Hippocampal formation (tissue), 2 donors: Measurements from ENCODE around the gene ST3GAL4.

ENCODE experiments used
- DNase-seq, 2 donors: peaks; one replicate each; lab custom pipeline; 2025; lab: John Stamatoyannopoulos, UW

ST3GAL4 gene

GRCh38 chr11:126329644-126330211 is 25.8 kb upstream of the ST3GAL4 start:
- DNase-seq: no peak

- DNase-seq: no peak
Measured at GRCh38 chr11:126331286-126331685, 24.2 kb upstream of the ST3GAL4 start.

GRCh38 chr11:126332221-126332711 is 23.2 kb upstream of the ST3GAL4 start:
- no peak for DNase-seq

DNA sequence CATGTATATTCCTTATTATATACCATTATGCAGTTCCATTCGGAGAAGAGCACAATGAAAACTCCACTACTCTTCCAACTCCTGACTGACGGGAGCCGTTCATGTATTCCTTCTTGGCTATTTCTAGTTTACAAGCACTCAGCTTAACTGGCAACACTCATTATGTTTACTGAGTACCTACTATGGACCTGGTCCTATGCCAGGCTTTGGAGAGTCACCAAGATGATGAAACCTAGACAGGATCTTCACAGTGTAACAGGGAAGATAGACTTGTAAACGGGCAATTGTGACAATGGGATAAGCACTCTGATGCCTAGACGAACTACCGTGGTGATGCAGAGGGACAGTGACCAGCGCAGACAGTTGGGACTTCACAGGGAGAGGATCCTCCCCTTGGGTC is 22.3 kb upstream of the ST3GAL4 start:
- no peak for DNase-seq

GRCh38 chr11:126334659-126335462 is 20.6 kb upstream of the ST3GAL4 start:
- no peak for DNase-seq

DNA sequence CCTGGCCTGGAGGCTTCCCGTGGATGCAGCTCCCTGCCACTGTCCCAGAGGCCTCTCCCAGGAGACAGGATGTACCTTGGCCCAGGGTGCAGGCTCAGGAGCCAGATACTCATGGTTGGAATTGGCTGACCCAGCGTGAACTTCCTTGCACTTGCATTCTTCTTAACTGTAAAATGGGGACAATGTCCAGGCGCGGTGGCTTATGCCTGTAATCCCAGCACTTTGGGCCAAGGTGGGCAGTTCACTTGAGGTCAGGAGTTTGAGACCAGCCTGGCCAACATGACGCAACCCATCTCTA is 20.1 kb upstream of the ST3GAL4 start:
- no peak for DNase-seq

DNA sequence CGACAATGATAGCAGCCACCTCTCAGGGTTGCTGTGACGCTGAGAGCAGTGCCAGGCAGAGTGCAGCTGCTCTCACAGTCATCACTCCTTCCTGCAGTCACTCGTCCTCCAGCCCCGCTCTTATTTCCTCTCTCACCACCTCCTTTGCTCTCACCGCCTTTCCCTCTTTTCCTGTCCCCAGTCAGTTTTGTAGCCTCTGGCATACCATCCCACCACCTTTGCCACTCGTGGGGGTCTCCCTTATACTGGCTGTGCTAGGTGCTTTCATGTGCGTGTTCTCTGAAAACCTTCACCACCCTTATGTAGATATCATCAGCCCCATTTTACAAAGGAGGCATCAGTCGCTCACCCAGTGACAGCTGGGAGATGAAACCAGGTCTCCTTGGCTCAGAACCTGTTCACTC is 19.3 kb upstream of the ST3GAL4 start:
- DNase-seq: no peak

DNA sequence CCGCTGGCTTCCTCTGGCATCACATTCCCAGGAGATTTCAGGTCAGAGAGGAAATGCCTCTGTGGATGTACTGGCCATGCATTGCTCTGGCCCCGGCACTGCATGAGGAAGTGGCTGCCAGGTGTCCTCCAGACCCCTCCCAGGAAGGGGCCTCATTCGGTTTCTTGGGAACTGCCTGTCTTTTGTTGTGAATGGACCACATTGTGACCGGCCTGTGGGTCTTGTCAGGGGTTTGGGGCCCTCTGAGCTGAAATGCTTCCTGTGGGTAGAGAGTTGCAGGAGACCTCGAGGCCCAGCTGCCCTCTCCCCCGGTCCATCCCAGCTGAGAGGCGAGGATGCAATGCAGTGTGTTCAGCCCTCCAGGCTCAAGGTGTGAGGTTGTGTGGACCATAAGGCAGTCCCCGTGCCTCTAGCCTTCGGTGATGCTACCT is 18.8 kb upstream of the ST3GAL4 start:
- DNase-seq: no peak

DNA sequence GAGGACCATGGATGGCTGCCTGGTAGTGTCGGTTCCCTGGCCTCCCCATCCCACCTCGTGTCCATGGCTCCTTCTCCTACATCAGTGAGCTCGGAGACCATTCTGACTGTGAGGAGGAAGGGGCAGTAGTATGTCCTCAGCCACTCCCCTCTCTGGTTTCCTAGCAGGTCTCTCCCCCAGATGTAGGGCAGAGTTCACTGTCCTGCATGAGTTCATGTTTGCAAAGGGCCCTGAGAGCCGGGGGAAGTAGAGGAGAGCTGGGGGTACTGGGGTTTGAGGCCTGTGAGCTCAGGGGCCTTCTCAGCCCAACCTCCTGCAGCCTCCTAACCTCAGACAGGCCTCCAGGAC is 18.4 kb upstream of the ST3GAL4 start:
- no peak for DNase-seq

DNA sequence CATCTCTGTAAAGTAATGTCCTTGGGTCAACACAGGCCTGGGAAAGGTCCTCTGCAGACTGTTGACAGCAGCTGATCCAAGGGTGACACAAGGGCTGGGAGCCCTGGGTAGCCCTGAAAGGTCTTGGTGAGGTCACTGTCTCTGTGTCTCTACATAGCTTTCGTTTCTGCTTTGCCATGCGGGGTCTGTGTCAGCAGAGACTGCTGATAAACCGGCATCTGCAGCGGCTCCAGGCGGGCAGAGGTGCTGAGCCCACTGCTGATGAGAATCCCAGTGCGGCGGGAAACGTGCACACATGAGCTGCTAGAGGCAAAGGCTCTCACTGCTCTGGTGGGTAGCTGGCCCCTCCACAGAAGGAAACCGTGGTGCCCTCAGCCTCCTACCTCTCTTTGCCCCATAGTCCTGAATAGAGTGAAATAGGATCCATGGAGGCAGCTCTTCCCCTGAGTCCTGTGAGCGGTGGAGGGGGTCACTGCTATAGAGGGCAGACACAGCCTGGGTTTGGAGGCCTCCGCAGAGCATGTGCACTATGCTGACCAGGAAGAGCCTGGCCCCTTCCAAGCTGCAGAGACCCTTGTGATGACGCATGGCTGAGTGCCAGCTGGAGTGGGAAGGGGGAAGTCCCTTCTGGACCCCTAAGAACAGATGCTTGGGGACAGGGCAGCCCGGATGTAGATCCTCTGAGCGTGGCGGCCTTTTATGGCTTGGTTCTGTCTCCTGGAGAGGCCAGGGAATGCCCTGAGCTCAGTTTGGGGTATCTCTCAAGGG is 17.8 kb upstream of the ST3GAL4 start:
- no peak for DNase-seq

DNA sequence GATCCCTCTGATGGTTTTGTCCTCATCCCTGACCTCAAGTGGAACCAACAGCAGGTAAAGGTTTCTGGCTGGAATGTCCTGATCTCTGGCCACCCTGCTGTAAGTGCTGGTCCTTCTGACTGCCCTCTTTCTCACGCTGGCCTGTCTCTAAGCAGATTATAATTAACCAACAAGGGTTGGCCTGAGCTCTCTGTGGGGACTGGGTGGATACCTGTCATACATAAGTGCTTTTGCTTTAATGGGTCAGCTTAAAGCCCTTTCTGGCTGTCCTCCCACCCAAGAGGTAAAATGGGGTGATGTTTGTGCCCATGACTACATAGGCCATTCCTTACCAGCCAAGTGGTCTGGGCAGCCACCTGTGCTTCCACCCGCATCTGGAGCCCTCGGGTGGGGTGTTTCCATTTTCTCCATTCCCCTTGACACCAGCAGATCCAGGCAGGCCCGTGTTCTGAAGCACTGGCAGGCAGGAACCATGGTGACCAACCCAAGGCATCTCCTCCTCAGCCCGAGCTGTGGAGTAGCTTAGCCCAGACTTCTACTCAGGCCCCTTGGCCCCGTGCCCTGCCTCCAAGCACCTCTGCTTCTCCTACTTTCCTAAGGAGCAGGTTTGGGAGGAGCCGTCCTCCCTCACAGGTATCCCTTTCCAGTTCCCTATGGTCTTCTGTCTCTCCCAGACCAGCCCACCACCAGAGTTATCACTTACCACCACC is 17.0 kb upstream of the ST3GAL4 start:
- DNase-seq: no peak

GRCh38 chr11:126339073-126339862 is 16.2 kb upstream of the ST3GAL4 start:
- no peak for DNase-seq

DNA sequence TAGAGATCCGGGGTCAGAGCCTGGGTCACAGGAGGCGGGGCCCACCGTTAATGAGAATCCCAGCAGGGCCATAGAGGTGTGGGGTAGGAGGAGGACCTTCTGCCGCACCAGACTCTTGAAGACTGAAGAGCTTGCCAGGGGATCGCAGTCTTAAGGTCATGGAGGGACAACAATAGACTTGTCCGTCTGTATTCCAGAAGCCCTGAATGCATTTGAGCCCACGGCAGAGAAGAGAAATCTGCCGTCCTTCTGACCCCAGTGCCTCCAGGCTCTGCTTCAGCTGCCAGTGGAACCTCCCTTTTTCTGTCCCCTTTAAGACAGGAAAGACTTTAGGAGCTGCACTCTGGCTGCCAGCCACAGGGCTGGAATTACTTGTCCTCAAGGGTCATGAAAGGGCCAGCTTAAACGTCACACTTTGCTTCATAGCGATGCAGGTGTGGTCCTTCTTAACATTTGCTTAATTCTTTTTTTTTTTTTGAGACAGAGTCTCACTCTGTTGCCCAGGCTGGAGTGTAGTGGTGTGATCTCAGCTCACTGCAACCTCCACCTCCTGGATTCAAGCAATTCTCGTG is 15.5 kb upstream of the ST3GAL4 start:
- DNase-seq: no peak

DNA sequence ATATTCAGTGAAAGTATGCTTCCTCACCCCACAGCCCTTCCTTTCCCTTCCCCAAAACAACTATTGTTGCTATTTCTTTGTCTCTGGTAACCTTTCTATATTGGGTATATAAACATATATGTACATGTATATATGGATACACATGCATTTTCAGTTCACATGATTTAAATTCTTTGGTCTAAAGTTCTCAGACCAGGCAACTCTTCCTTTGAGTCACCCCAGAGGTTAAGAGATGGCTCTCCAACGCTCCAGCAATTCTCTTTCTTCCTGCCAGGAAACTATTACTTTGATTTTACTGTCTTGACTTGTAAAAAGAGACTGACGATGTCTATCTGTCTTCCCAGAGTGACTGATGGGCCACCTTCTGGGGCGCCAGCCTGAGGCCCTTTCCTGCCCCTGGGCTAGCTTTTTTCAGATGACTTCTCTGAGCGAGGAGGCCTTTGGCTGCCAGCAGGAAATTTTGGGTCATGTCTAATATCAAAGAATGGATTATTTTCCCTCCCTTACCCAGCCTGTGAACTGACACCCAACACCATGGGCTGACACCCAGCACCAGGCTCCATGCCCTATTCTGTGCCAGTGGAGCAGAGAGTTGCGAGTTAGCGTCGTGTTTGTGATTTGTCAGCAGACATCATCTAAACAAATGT is 14.4 kb upstream of the ST3GAL4 start:
- DNase-seq: no peak

- DNase-seq: no peak
Measured at GRCh38 chr11:126341760-126342161, 13.7 kb upstream of the ST3GAL4 start.

DNA sequence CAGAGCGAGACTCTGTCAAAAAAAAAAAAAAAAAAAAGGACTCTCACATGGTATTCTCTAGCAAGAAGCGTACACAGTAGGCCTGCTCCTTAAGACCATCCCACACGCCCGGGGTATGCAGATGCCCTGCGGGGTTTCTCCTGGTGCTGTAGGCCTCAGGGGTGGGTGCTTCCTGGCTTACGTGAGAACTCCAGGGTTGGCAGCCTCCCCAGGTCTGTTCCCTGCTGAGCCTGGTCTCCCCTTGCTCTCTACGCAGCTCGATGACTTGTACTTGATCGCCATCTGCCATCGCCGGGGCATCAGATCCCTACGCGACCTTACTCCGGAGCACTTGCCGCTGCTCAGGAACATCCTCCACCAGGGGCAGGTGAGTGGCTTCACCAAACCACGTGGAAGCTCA is 12.4 kb upstream of the ST3GAL4 start:
- no peak for DNase-seq

- no peak for DNase-seq
Measured at GRCh38 chr11:126344141-126345080, 11.1 kb upstream of the ST3GAL4 start.

DNA sequence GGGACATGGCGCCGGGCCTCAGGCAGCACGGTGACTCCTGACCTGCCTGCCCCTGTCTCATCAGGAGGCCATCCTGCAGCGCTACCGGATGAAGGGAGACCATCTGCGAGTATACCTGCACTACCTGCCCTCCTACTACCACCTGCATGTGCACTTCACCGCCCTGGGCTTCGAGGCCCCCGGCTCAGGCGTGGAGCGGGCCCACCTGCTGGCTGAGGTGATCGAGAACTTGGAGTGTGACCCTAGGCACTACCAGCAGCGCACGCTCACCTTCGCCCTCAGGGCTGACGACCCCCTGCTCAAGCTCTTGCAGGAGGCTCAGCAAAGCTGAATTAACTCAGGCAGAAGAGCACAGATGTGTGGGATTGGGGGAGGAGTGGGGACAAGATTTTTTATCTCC is 10.2 kb upstream of the ST3GAL4 start:
- DNase-seq: no peak

DNA sequence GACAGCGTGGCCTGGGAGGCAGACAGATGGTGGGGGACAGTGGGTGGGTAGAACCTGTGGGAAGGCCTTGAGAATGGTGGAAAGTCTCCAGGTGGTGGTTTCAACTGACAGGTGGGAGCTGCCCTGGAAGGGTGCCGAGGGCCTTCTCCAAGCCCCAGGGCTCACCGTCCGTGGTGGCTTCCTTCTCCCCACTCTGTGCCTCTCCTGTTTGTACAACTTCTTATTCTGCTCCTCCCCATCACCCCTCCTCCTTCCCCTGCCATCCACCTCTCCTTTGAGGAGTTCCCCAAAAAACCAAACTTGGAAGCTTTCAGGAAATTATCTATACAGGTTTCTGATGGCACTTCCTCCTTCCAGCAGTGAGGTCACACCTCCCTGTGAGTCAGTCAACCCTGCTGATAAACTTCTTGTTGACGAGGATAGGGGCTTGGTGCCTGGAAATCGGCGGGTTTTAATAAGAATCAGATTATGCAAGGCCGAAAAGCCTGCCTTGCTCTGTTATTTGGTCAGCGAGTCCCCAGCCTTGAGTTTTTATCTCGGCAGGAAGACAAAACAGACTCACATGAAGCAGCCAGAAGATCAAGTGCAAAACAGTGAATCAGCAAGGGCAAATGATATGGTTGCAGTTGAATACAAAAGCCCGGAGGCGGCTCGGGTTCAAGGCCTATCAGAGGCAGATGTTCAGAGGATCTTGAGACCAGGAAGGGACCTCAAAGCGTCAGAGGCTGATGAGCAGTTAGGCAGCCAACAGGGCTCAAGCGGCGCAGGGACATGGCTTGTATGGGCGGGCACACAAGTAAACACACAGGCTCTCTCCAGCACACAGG is 9.5 kb upstream of the ST3GAL4 start:
- no peak for DNase-seq
